ENCODE results near the gene GRIA1. TPM values are rescaled to one million over a fixed set of nuclear protein-coding genes. Genes with fewer than 3 reads are reported as not detected.

Gene GRIA1
- total RNA-seq, 1 donor: 1.1 TPM

- Histone ChIP-seq H3K36me3 (ENCODE audit: insufficient read depth, low read length) (no peaks in the 10 kb centered on the region), H3K4me3 (ENCODE audit: insufficient read depth, low read length) (no peak overlapping the region), H4K20me1 (ENCODE audit: insufficient read depth, low read length) (no peaks in the 10 kb centered on the region), H3K27ac (ENCODE audit: low read depth, low read length) (no peak overlapping the region), H3K4me2 (ENCODE audit: insufficient read depth, low read length) (no peak overlapping the region), H3K9me3 (ENCODE audit: low read depth, low read length) (no peaks in the 10 kb centered on the region), H2AFZ (ENCODE audit: low read length) (no peak overlapping the region), H3K79me2 (ENCODE audit: insufficient read depth, low read length) (no peaks in the 10 kb centered on the region), H3K4me1 (ENCODE audit: insufficient read depth, low read length) (no peaks in the 10 kb centered on the region), H3K27me3 (ENCODE audit: insufficient read depth, low read length) (no peaks in the 10 kb centered on the region)
- TF ChIP-seq, protein P1, sequence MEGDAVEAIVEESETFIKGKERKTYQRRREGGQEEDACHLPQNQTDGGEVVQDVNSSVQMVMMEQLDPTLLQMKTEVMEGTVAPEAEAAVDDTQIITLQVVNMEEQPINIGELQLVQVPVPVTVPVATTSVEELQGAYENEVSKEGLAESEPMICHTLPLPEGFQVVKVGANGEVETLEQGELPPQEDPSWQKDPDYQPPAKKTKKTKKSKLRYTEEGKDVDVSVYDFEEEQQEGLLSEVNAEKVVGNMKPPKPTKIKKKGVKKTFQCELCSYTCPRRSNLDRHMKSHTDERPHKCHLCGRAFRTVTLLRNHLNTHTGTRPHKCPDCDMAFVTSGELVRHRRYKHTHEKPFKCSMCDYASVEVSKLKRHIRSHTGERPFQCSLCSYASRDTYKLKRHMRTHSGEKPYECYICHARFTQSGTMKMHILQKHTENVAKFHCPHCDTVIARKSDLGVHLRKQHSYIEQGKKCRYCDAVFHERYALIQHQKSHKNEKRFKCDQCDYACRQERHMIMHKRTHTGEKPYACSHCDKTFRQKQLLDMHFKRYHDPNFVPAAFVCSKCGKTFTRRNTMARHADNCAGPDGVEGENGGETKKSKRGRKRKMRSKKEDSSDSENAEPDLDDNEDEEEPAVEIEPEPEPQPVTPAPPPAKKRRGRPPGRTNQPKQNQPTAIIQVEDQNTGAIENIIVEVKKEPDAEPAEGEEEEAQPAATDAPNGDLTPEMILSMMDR (IDR thresholded peaks at IDR 0.05; ENCODE audit: extremely low read depth, low read depth, low read length): no peak
- no peak for DNase-seq (ENCODE audit: insufficient read length, low spot score, missing footprints)
Measured at GRCh38 chr5:153456993-153457392, 33.5 kb upstream of the GRIA1 start.

GRCh38 chr5:153458268-153458667 lies 32.2 kb upstream of the GRIA1 start:
- Histone ChIP-seq H3K27me3 (ENCODE audit: insufficient read depth, low read length) (no peaks in the 10 kb centered on the region), H4K20me1 (ENCODE audit: insufficient read depth, low read length) (no peaks in the 10 kb centered on the region), H3K4me1 (ENCODE audit: insufficient read depth, low read length) (no peaks in the 10 kb centered on the region), H3K4me3 (ENCODE audit: insufficient read depth, low read length) (no peak overlapping the region), H3K36me3 (ENCODE audit: insufficient read depth, low read length) (no peaks in the 10 kb centered on the region), H3K9me3 (ENCODE audit: low read depth, low read length) (no peaks in the 10 kb centered on the region), H3K79me2 (ENCODE audit: insufficient read depth, low read length) (no peaks in the 10 kb centered on the region), H3K4me2 (ENCODE audit: insufficient read depth, low read length) (no peak overlapping the region), H2AFZ (ENCODE audit: low read length) (no peak overlapping the region), H3K27ac (ENCODE audit: low read depth, low read length) (no peak overlapping the region)
- DNase-seq (ENCODE audit: insufficient read length, low spot score, missing footprints): no peak
- TF ChIP-seq, protein P1 (IDR thresholded peaks at IDR 0.05; ENCODE audit: extremely low read depth, low read depth, low read length): no peak

DNA sequence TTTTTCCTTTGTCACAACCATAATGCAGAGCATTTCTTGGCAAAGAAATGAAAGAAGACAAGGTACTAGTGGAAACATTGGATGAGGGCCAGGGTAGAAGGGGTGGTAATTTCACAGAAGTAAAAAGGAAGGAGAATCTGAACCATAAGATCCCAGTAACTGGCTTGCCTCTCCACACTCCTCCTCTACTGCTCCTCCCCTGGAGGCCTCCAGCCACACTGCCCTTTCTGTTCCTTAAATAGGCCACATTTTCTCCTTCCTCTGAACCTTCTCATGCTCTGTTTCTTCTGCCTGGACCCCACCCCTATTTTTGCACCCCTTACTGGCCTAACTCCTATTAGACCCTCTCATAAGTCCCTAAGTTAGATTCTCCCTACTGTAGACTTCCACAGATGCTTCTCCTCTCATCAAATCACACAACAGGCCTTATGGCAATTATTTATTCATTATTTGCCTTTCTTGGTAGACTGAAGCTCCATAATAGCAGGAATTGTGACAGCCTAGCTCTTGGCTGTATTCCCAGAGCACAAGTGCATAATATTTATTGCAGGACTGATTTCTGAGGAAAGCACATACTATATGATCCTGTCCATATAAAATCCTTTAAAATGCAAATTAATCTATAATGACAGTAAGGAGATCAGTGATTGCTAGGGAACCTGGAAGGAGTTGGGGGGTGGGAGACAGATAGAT lies 31.3 kb upstream of the GRIA1 start:
- Histone ChIP-seq H3K9me3 (ENCODE audit: low read depth, low read length) (no peaks in the 10 kb centered on the region), H3K79me2 (ENCODE audit: insufficient read depth, low read length) (no peaks in the 10 kb centered on the region), H3K27ac (ENCODE audit: low read depth, low read length) (no peak overlapping the region), H3K27me3 (ENCODE audit: insufficient read depth, low read length) (no peaks in the 10 kb centered on the region), H3K4me3 (ENCODE audit: insufficient read depth, low read length) (no peak overlapping the region), H2AFZ (ENCODE audit: low read length) (no peak overlapping the region), H4K20me1 (ENCODE audit: insufficient read depth, low read length) (no peaks in the 10 kb centered on the region), H3K36me3 (ENCODE audit: insufficient read depth, low read length) (no peaks in the 10 kb centered on the region), H3K4me2 (ENCODE audit: insufficient read depth, low read length) (no peak overlapping the region), H3K4me1 (ENCODE audit: insufficient read depth, low read length) (peaks cover 8% of the 10 kb centered on the region)
- DNase-seq (ENCODE audit: insufficient read length, low spot score, missing footprints): no peak
- TF ChIP-seq, protein P1 (IDR thresholded peaks at IDR 0.05; ENCODE audit: extremely low read depth, low read depth, low read length): no peak

- no peak overlapping the region for H2AFZ ChIP-seq (ENCODE audit: low read length)
- H3K9me3 ChIP-seq (ENCODE audit: low read depth, low read length): no peaks in the 10 kb centered on the region
- no peak overlapping the region for H3K27ac ChIP-seq (ENCODE audit: low read depth, low read length)
- no peaks in the 10 kb centered on the region for H3K36me3 ChIP-seq (ENCODE audit: insufficient read depth, low read length)
- H3K4me2 ChIP-seq (ENCODE audit: insufficient read depth, low read length): no peak overlapping the region
- TF ChIP-seq, protein P1 (IDR thresholded peaks at IDR 0.05; ENCODE audit: extremely low read depth, low read depth, low read length): no peak
- H3K4me1 ChIP-seq (ENCODE audit: insufficient read depth, low read length): peaks cover 11% of the 10 kb centered on the region
- H3K27me3 ChIP-seq (ENCODE audit: insufficient read depth, low read length): no peaks in the 10 kb centered on the region
- DNase-seq (ENCODE audit: insufficient read length, low spot score, missing footprints): no peak
- no peaks in the 10 kb centered on the region for H3K79me2 ChIP-seq (ENCODE audit: insufficient read depth, low read length)
- H3K4me3 ChIP-seq (ENCODE audit: insufficient read depth, low read length): no peak overlapping the region
- no peaks in the 10 kb centered on the region for H4K20me1 ChIP-seq (ENCODE audit: insufficient read depth, low read length)
Measured at GRCh38 chr5:153460421-153460820, 30.0 kb upstream of the GRIA1 start.

Data from osteoblast (primary cell).